Retinal pigment epithelial cell (primary cell): ENCODE measurements around the gene IRGC.
"Not testable (repeated sequence)": the region's sequence is repeated elsewhere in the genome, so short reads cannot be mapped to it uniquely, and the experiment has no call there.

Source experiments
- DNase-seq: peaks from one replicate; pipeline ENCODE4 v3.0.0-alpha.2; 2010; ENCODE audit warnings: low read depth
- H3K4me3 ChIP-seq: 2 replicates; pipeline ENCODE4 v1.5.1; 2011; ENCODE audit warnings: mild to moderate bottlenecking, low read length, control low read depth, moderate library complexity
- TF ChIP-seq, protein P1 (sequence below): conservative IDR thresholded peaks from 2 replicates; pipeline ENCODE4 v1.5.1; 2011; ENCODE audit warnings: low read depth, low read length, control low read depth, inconsistent platforms

Gene IRGC

DNA sequence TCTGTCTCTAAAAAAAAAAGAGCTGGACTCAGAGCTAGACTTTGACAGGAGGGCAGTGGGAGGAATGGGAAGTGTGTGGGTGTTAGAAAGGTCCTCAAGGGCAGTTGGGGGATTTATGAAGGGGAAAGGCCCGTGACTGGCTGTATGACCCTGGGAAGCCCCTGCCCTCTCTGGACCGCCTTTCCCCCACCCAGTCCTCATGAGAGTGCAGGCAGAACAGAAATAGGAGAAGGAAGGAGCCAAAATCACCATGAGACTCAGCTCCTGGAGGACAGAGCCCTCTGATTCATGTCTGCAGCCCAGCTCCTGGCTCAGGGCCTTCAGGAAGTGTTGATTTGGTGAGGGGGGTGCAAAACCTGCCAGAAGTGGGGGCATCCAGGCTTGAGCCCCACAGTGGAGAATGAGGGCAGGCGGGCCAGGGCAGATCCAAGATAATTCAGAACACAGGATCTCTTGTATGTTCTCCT lies 47.6 kb downstream of the IRGC start:
- H3K4me3 ChIP-seq: no peak overlapping the region
- TF ChIP-seq, protein P1, sequence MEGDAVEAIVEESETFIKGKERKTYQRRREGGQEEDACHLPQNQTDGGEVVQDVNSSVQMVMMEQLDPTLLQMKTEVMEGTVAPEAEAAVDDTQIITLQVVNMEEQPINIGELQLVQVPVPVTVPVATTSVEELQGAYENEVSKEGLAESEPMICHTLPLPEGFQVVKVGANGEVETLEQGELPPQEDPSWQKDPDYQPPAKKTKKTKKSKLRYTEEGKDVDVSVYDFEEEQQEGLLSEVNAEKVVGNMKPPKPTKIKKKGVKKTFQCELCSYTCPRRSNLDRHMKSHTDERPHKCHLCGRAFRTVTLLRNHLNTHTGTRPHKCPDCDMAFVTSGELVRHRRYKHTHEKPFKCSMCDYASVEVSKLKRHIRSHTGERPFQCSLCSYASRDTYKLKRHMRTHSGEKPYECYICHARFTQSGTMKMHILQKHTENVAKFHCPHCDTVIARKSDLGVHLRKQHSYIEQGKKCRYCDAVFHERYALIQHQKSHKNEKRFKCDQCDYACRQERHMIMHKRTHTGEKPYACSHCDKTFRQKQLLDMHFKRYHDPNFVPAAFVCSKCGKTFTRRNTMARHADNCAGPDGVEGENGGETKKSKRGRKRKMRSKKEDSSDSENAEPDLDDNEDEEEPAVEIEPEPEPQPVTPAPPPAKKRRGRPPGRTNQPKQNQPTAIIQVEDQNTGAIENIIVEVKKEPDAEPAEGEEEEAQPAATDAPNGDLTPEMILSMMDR: no peak
- DNase-seq: no peak

DNA sequence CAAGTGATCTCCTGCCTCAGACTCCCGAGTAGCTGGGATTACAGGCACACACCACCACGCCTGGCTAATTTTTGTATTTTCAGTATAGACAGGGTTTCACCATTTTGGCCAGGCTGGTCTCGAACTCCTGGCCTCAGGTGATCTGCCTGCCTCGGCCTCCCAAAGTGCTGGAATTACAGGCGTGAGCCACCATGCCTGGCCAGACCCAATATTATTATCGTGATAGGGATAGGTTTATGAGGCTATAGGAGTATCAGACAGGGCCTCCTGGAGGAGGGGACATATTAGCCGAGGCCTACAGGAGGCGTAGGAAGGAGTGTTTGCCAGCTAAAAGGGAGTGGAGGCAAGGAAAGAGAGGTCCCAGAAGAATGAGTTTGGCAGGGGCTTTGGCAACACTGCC lies 48.8 kb downstream of the IRGC start:
- DNase-seq, H3K4me3 ChIP-seq: not testable (repeated sequence)

DNA sequence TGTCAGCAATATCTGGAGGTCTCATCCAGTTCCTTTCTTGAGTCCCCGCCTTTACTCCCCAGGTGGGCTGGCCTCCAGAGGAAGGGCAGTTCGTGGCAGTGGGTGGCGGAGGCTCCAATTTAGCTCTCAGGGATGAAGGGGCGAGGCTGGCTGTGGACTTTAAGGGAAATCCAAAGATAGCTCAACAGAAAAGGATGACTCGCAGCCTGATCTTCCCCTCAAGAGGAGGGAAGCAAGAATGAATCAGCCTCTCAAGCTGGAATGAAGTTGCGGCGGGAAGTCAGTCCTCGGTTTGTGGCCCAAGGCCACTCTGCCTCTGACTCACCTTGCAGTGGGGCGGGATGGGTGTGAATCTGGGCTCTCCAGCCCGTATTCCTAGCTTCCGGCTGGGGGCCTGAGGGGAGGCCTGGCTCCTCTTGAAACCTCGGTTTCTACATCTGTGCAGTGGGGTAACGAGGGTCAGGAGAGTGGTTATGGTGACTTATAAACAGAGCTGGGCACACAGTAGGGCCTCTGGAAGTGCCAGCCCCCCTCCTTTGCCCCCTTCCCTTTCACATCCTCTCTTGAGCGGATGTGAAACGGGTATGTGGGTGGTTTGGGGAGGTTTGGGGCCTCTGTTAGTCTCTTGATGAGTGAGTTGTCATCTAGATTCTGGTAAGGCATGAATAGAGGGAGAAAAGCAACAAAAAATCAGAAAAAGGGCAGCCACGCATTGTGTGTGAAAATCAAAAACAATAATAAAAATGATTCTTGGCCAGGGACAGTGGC lies 49.4 kb downstream of the IRGC start:
- H3K4me3 ChIP-seq: no peak overlapping the region
- DNase-seq: no peak
- TF ChIP-seq, protein P1: no peak

DNA sequence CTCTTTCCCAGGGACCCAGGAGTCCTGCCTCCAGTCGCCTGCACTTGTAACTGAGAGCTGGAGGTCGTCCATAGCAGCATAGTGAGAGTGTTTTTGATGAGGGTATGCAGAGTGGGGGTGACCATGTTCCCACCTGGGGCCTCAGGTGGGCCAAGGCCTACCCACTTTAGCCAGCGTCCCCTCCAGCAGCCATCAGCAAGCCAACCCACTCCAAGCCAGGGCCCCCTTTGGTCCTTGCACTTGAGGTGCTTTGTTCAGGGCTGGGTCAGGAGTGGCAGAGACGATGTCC lies 50.8 kb downstream of the IRGC start:
- DNase-seq: no peak
- TF ChIP-seq, protein P1: no peak

DNA sequence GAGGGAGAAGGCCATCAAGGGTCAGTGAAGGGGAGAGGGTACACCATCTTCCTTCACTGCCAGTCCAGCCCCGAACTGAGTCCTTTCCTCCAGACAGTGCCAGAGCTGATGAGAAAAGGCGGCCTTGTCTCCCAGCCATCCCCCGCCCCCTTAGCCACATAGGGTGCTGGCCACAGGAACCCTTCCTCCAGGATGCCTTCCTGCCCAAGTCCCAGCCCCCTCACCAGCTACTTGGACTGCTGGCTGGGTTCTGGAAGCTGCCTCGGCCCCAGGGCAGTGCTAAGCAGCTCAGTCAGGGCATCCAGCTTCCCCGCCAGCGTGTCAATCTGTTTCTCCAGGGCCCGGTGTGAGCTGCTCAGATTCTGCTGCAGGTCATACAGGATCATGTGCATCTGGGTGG lies 51.4 kb downstream of the IRGC start:
- H3K4me3 ChIP-seq: no peak overlapping the region
- TF ChIP-seq, protein P1: no peak
- DNase-seq: no peak

More for the DNA sequence above, 50.8 kb downstream of the IRGC start:
- no peak overlapping the region for H3K4me3 ChIP-seq

DNA sequence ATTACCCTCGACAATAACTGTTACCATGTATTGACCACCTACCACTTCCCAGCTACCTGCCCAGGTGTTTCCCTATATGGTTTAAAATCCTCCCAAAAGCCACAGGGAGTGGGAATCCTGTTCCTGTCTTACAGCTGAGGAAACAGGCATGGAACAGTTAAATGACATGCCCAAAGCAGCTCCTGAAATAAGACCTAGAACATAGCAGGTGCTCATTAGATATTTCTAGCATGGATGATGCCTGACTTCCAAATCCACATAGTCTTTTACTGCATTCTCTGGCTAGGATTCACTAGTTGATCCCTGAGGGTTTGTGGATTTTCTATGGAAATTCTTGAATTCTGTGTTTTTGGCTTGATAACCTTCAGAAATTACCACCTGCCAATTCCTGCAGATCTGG lies 51.9 kb downstream of the IRGC start:
- H3K4me3 ChIP-seq: no peak overlapping the region
- DNase-seq: no peak
- TF ChIP-seq, protein P1: no peak

DNA sequence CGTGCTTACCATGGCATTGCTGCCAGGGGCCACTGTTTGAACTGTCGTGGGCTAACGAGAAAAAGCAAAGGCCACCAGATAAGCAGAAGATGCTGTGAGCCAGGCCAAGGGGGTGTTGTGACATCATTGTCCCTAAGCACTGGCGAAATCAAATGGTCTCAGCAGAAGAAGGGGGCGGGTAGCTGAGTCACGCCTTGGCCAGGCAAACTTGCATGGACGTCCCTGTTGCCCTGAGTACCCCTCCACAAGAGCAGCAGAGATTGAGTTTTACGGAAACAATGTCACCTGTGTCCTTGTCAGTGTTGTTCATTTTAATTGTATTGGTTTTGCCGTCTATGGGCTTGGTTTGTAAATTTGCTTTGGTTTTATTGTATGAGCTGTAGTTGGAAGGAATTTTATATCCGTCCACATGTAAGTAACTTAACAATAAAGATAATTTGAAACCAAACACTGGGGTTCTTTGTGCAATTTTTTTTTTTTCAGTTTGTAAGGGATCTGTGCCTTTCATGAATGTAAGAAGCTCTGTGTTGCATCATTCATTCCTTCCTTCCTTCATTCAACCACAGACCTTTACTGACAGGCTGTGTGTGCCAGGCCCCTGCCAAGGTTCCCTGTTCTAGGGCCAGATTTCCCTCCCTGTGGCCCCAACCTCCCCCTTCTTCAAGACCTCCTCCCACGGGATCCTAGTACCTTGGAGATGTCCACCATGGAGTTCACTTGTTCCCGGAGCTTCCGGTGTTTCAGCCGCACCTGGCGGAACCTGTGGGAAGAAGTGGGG lies 52.6 kb downstream of the IRGC start:
- H3K4me3 ChIP-seq: no peak overlapping the region
- TF ChIP-seq, protein P1: no peak
- DNase-seq: no peak
